ENCODE measurements around the gene RFC1.

The RFC1 gene

DNA sequence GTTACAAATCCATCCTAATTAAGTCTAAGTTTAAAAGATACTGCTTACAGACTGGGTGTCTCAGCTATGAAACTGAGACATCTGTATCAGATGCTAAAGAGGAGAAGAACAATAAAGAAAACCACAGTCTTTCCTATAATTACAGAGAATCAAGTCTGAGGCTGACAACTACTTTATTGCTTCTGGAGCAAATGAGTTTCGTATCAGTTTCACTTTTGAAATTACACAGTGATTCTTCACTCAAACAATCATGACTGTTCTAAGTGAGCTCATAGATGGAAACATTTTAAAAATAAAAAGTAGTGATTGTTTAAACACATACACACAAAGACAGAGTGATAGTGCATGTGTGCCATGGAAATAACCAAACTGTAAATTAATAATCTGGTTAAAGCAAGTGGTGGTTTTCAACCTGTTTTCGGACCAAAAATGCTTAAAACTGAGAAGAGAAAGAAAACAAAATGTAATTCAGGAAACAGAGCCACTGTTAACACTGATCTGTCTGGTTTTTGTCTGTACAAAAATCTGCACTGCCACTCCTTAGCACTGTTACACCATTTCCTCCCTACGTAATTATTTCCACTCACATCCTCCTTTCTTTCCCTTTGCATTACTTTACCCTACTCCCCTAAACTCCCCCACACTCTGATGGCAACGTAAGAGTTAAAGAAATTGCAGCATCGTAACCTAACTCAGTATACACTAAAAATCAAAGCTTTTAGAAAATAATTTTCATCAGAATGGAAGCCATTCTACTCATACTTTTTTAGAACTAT, 12.5 kb downstream of the RFC1 start:
- DNase-seq: peak in 2 of 5 donors; percentile 13 to 92

DNA sequence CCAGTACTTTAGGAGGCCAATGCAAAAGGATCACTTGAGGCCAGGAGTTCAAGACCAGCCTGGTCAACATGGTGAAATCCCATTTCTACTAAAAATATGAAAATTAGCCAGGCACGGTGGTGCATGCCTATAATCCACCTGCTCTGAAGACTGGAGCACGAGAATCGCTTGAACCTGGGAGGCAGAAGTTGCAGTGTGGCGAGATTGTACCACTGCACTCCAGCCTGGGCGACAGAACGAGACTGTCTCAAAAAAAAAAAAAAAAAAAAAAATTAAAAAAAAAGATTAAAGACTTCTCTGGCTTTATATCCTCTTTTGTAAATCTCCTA, 13.0 kb downstream of the RFC1 start:
- peak in 2 of 5 donors; percentile 30 to 33 for DNase-seq

DNA sequence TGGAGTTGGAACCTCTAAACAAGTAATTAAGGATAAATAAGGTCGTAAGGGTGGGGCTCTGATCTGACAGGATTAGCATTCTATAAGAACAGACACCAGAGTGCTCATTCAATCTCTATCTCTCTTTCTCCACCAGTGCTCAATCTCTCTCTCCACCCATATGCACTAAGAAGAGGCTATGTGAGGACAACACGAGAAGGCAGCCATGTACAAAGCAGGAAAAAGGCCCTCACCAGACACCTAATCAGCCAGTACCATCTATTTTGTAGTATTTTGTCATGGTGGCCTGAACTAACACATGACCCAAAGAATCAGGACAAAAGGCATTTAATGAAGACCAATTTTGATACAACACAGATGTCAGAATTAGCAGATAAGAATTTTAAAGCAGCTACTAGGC, 16.8 kb downstream of the RFC1 start:
- no peak for DNase-seq

DNA sequence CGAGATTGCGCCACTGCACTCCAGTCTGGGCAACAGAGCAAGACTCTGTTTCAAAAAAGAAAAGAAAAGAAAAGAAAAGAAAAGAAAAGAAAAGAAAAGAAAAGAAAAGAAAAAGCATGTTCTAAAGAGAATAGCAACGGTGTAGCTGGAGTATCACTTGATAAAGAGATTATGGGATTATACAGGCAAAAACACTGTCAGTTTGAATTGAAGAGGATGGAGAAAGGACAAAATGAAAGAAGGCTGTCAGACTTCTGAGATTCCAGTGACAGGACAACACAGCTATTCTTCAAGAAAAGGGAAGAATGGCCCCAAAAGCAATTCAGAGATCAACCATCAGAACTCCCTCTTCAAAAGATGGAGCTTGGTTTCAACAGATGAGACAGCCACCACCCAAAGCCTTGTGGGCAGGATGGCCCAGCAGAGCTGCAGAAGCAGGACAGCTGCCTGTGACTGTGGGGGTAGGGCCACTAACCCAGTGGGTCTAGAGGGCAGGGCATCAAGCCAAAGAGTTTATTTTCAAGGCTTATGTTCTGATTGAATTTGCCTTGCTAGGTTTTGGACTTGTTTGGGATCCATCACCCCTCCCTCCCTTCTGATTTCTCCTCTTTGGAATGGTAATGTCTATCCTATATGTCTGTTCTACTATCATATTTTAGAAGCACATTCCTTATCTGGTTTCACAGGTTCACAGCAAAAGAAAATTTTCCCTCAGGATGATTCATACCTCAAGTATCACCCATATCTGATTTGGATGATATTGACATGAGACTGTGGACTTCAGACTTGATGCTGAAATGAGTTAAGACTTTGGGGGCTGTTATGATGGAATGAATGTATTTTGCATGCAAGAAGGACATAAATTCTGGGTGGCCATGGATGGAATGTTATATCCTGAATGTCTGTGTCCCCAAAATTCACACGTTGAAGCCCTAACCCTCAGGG, 17.5 kb downstream of the RFC1 start:
- no peak for DNase-seq

DNA sequence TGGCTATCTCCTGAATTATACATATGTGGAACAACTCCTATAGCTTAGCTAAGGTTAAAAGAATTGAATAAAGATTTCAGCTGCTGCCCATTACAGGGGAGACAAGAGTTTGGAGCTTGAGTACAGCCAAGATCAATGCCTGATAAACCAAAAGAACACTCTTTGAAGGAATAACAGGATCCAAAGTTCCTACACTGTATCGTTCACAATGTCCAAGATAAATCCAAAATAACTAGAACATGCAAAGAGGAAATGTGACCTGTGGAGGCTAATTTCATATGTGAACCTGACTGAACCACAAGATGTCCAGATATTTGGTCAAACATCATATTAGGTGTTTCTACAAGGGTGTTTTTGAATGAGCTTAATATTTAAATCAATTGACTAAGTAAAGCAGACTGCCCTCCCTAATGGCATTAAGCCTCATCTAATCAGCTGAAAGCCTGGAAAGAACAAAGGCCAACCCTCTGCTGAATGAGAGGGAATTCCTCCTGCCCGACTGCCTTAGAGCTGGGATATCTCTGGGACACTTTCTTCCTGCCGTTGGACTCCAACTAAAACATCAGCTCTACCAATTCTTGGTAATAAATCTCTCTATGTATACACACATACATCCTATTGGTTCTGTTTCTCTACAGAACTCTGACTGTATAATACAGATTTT, 19.2 kb downstream of the RFC1 start:
- no peak for DNase-seq

DNA sequence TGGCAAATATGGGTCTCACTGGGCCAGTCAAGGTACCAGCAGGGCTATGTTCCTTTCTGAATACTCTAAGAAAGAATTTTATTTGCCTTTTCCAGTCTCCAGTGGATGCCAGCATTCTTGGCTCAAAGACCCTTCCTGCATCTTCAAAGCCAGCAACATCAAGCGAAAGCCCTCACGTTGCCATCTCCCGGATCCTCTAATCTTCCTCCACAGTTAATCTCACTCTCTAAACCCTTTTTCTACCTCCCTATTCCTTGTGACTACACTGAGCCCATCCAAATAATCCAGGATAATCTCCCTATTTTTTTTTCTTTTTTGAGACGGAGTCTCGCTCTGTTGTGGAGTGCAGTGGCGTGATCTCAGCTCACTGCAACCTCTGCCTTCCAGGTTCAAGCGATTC, 23.4 kb downstream of the RFC1 start:
- DNase-seq: no peak

DNA sequence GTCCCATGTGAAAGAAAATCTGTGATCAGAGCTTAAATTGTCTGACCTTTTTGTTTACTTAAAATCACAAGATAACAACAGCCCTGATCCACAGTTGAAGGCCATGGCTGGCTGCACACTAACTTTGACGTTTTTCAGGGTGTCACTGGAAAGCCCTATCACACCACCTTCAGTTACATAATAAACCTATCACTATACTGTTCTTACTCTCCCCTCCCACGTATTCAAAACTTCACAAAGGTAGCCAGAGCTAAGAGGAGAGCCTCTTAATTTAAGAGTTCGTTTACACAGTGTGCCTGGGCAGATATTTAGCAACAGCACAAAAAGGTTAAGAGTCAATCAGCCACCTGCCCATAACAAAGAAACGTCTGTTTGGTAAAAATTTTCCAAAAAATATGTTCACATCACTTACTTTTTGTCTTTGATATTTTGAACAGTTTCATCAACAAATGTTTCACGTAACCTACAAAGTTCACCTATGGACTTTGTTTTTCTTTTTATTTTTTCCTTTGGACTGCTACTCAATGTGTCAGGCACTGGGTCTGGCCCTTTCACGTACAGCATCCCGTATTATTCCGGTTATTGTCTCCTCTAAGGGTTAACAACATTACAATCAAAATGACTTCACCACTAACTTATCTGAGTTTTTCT, 25.0 kb downstream of the RFC1 start:
- DNase-seq: no peak

DNA sequence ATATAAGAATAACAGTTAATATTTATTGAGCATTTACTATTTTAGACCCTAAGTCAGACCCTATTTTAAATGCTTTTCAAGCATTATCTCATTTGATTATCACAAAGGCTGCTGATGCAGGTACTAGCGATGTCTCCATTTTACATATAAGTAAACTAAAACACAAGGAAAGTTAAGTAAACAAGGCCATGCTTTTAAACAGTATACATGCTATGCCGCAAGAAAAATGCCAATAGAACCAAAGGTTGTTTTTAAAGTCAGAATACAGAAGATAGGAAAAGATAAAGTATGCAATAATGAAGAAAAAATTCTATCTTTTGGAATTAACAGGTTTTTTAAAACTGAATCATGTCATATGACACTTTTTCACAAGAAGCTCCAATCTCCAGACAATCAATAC, 26.2 kb downstream of the RFC1 start:
- DNase-seq: no peak

DNA sequence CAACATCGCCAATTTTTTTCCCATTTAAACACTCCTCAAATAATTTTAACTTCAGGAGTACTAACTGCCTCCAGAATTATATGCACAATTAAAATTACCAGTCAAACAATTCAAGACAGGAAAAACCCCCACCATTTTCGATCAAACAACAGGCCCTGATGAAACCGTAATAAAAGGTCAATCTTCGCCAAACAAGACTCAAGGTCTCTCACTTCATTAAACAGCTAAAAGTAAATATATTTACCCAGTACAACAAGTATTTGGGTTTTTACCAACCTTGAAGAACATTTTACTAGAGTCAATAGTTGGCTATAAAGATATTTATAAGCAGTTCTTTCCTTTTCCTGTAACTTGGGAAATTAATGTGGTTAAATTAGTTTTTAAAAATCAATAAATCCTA, 28.3 kb downstream of the RFC1 start:
- DNase-seq: no peak

DNA sequence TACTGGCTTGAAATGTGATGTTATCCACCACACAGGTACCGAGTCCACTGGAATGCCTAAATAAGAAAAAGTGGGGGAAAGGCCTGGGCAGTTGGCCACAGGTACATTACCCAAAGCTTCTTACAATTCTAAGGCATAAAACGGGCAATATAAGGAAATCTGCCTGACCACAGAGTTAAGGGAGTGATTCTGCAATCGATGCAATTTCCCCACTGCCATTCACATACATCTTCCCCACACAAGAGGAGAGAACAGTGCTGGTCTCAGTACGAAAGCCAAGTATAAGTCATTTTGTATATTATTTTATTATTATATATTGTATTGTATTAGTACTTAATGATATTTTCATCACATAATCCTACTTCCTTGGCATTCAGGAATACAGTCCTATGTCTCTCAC, 30.6 kb downstream of the RFC1 start:
- DNase-seq: no peak

DNA sequence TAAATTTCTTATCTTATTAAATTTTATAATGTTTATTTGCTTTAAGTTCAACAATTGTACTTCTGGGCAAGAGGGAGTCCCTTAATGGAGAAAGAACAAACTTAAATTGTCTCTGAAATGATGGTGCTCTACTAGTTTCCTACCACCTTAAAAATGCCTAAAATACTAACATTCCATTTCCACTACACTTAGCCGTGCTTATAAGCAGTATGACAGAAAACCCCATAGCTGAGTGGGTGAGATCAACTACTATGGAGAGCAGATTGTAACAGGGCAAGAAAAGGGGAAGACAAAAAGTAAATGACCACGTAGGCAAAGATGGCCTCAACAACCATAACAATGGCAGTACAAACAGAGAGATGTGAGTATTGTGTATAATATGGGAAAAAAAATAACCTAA, 35.0 kb downstream of the RFC1 start:
- DNase-seq: no peak

DNA sequence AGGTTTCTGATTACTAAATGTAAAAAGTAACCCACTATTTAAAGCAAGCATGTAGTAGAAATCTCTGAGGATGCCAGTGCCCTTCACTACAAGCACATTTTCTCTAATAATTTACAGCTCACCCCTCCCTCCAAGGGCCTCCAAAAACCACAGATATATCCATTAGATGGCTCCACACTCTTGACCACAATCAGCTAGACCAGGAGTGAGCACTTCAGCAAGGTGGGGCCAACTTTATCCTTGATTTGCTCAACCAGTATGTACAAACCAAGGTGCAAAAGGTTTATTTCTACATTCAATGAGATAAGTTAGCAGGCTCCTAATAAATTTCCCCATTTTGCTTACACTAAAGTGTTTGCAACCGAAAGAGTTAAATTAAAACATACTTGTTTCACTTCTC, 35.8 kb downstream of the RFC1 start:
- DNase-seq: no peak

DNA sequence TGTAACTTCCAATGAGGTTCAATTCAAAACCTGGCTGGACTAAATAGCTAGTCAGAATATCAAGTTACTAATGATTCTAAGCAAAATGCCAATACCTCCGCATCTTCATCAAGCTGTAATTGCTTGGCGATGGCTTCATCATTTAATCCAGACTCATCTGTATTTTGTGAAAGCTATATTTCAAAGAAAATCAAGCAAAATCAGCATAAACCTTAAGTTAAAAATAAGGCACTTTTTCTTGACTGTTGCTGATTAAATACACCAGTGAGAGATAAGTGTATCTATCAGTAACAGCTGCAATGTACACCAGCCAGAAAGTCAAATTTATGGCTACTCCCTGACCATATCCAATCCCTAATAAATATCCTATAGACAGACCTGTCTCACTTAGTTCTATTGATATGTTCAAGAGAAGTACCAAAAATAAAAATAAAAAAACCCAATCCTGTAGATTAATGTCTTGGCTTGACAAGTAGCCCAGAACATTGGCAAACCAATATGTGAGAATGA, 39.6 kb downstream of the RFC1 start:
- no peak for DNase-seq

DNA sequence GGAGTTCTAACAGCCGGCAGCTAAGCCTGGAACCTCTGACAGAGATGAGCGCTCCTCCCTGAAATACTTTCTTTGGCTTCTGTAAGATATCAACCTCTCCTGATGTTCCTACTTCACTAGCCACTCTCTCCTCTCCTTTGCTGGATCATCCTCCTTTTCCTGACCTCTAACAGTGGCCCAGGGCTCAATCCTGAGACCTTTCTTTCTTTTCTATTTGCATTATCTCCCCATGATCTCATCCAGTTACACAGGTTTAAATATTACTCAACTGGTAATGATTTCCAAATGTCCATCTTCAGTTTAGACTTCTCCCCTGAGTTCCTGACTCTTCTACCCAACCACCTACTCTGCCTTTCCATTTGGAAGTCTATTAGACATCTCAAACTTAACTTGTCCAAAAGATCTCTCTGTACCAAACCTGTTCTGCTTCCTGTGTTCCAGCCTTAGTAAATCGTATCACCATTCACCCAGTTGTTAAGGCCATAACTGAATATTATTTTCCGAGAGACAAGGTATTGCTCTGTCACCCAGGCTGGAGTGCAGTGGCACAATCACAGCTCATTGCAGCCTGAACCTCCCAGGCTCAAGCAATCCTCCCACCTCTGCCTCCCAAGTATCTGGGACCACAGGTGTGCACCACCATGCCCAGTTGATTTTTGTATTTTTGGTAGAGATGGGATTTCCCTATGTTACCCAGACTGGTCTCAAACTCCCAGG, 41.1 kb downstream of the RFC1 start:
- no peak for DNase-seq

DNA sequence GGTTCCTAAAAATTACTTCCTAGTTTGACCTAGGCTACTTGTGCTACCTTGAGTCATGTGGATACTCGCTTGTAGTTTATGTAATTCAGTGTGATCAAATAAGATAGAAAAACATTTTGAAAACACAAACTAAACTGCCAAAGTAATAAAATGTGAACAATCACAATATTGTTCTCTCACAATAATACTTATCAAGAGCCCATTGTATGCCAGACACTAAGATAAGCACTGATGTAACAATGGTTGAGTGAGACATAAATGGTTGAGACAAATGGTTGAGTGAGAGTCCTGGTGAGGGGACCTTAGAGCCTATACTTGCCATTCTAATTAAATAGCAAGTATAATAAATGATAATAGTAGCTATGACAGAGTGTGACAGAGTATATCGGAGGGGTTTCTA, 41.7 kb downstream of the RFC1 start:
- DNase-seq: no peak

DNA sequence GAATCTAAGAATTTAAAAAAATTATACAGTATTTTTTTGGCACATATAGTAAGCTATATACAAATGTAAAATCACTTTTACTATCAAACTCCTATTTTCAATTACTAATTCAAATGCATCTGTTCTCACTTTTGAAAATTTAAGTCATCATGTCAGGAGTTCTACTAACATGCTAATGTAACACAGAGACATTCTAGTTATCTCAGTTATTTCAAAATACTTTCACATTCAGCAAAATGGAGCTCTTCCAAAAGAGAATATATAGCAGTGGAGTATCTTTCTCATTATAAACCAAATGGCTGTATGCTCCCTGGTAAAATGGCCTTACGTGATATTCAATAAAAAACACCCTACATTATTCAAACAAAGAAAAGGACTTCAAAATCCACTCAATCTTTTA, 42.3 kb downstream of the RFC1 start:
- no peak for DNase-seq

DNA sequence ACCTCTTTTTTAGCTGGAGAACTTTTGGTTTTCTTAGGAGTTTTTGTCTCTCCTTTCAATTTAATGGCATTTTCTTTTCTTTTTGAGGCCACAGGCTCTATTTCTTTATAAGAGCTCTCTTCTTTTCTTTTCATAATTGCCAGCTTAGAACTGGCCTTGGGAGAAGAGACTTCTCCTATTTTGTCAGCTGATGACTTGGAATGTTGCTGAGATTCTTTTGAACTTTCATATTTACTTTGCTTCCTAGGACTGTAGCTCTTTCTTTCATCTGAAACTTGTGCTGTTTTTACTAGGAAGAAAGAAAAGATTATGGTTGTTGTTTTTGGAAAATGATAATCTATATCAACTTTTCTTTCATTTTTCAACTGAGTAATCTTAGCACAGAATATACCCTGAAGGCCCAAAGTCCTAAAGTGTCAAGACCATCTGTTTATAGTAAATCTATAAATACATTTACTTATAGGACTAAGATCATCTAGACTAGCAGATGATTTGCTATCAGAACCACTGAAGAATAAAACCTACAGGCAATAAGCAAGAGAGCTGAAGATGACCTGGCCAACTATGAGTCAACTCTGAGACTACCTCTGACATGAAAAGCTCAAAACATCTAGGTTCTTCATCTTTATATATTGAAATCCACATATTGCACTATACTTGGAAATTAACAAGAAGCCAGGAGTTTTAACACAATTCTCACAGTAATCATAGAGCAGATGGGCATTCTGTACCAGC, 45.6 kb downstream of the RFC1 start:
- no peak for DNase-seq

DNA sequence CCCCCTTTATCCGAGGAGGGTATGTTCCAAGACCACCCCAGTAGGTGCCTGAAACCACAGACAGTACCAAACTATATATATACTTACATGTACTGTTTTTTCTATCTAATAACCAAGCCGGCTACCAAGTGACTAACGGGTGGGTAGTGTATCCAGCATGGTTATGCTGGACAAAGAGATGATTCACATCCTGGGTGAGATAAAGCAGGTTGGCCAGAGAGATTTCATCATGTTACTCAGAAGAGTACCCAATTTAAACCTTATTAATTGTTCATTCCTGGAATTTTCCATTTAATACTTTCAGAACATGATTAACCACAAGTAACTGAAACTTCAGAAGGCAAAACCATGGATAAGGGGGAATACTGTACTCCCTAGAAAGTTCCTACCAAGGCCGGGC, 46.5 kb downstream of the RFC1 start:
- DNase-seq: no peak

DNA sequence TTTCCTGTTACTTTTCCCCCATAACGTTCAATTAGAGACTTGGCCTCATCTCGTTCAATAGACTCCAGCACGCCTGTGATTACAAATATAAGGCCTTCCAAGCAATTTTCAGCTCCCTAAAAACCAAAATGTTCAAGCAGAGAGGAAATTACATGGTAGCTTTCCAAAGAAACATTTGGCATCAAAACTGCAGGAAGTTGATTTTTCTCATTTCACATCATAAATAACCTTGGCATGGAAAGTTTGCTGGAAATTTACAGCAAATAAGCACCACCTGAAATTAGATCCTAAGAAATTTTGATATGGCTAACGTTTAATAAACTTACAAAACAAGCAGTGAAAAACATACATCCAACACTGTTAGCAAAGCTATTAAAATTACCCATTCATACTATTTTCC, 53.3 kb downstream of the RFC1 start:
- DNase-seq: no peak

DNA sequence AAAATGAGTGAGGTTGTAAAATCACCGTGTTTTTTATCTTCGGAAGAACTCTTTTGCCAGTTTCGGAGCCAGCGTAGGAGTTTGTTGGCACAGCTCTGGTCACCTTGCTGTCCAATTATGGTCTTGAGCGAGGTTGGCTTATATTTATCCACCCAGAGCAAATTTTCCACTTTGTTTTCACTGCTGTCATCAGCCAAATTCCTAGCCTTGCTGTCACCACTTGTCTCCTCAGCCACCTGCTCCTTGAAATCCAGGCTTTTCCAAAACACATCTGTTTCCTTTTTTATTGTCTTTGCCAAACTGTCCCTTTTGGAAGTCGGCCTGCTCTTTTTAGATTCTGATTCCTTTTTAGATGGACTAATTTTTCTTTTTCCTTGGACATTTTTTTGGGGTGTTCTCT, 57.6 kb downstream of the RFC1 start:
- no peak for DNase-seq

DNA sequence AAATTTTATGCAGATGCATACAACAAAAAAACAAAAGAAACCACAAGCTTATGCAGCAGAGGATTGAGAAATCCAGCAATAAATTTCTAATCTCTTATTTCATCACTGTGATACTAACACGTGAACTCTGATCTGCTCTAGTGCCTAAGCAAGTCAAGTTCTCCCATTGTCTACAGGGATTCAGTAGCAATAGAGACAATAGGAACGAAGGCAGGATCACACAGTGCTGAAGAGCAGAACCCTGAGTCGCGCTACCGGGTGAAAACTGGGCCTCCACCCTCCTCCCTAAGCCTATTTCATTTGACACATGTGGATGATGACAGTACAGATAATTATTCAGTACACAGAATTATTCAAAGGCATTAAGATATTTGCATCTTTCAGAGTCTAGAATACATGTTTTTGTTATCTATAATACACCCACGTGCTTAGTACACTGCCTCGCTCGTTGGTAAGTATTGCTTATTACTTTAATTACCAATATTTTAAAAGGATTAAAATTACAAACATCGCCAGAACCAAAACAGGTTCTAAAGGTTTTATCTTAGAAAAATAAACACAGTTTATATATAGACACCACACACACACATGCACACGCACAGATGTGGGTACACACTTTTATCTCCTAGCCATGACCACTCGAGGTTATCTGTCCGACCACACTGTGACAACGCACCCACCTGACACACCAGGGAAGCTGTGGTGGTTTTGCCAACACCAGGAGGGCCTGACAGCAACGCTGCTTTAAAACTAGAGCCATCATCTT, 60.1 kb downstream of the RFC1 start:
- DNase-seq: no peak
